Upper lobe of left lung (tissue), 4 donors: Measurements from ENCODE around the gene SYNE2.

ENCODE experiments used
- CTCF ChIP-seq, 6 experiments: fragments of 450-650 bp in 4 of 6; fragments of 200-600 bp in 2 of 6; sonication (generic) in 2 of 6; IDR thresholded peaks; one replicate each; pipeline ENCODE4 v1.5.1; 2016 to 2019; ENCODE audit warnings: antibody characterized with exemption in 6 of 6
- POLR2A ChIP-seq, 4 donors: fragments of 450-650 bp; IDR thresholded peaks; one replicate each; pipeline ENCODE4 v1.5.1; 2016 to 2017; ENCODE audit warnings: antibody characterized with exemption in 4 of 4, mild to moderate bottlenecking in 2 of 4

- TF ChIP-seq POLR2A (IDR thresholded peaks at IDR 0.05) (no peak), CTCF (IDR thresholded peaks at IDR 0.05) (no peak)
These were observed 230.0 kb downstream of the SYNE2 start for GRCh38 chr14:64082837-64083236.
